ENCODE data around the gene KXD1.

GRCh38 chr19:18605196-18605545 lies 47.5 kb downstream of the KXD1 start:
- TF ChIP-seq POLR2A (IDR thresholded peaks at IDR 0.05; ENCODE audit: low read length) = no peak
- TF ChIP-seq CTCF (IDR thresholded peaks at IDR 0.05) = no peak
- no peak for TF ChIP-seq RCOR1 (IDR thresholded peaks at IDR 0.05; ENCODE audit: low read depth, low read length)
